Measurements from ENCODE around the gene PIGU.

GRCh38 chr20:34711813-34712430, 35.0 kb upstream of the PIGU start:
- TF ChIP-seq GATA2 (IDR thresholded peaks at IDR 0.05; ENCODE audit: low read depth, low read length): no peak
- TF ChIP-seq GATA3 (IDR thresholded peaks at IDR 0.05; ENCODE audit: low read depth, low read length): no peak

Measured in SH-SY5Y (cell line).